OCI-LY7 (cell line): ENCODE data around the gene ZNF619.

Source experiments
- CTCF ChIP-seq: fragments of 200-600 bp; sonication (generic); conservative IDR thresholded peaks from 2 replicates; pipeline ENCODE4 v1.5.1; 2014; ENCODE audit warnings: mild to moderate bottlenecking, antibody characterized with exemption, low read length, moderate library complexity, mixed read lengths
- EZH2phosphoT487 ChIP-seq: fragments of 200-600 bp; sonication (generic); IDR thresholded peaks from 2 replicates; pipeline ENCODE4 v1.6.1; 2018; ENCODE audit warnings: low read depth, borderline replicate concordance, mild to moderate bottlenecking, mixed run types, antibody characterized with exemption, low read length, moderate library complexity, mixed read lengths

- TF ChIP-seq EZH2phosphoT487 (no peak), CTCF (no peak)
These were observed 31.0 kb upstream of the ZNF619 start for GRCh38 chr3:40445880-40446279.
